Measurements from ENCODE around the gene CSMD2. TPM values are rescaled to one million over a fixed set of nuclear protein-coding genes. Genes with fewer than 3 reads are reported as not detected.
"Not testable (repeated sequence)": the region's sequence is repeated elsewhere in the genome, so short reads cannot be mapped to it uniquely, and the experiment has no call there.

The CSMD2 gene
- total RNA-seq, 2 donors from 2014 or later, result not detected

DNA sequence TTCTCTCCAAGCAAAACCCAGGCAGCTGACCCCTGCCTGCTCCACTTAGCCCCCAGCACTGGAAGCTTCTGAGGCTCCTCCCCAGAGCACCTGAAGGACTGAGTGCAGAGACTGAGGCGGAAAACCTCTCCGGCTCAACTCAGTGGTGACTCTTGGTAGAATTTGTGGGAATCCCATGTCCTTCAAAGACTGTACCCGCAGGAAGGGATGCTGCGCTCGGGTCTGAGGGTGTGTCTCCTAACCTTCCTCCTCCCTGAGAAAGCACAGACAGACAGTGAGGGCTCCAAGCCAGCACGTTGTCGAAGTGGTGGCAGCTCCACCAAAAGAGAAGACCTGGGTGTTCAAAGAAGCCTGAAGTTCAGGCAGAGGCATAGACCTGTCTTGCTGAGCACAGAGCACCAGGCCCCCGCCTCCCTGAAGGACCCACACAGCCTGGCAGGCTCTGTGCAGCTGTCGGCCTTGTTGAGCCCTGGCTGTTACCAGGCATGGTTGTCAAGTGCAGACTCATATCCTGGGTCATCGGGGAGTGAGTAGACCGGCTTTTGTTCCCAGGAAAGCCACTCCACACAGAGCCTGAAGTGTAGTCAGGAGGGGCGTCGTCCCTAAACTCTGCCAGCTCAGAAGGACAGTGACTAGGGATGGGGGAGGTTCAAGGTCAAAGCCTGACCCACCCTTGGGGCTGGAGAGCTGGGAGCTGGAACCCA lies 36.7 kb downstream of the CSMD2 start:
- H3K27ac Mint-ChIP-seq, result no peak overlapping the region
- DNase-seq (ENCODE audit: low spot score in 2 of 2) (no peak), ATAC-seq (no peak)
- peaks cover 3 to 4% of the 10 kb centered on the region in 2 donors for H3K9me3 Mint-ChIP-seq
- no peaks in the 10 kb centered on the region for H3K36me3 Mint-ChIP-seq

- no peaks in the 10 kb centered on the region for H3K36me3 Mint-ChIP-seq
- DNase-seq (ENCODE audit: low spot score in 2 of 2) (no peak), ATAC-seq (no peak)
- no peak overlapping the region for H3K27ac Mint-ChIP-seq
- peaks cover 3 to 4% of the 10 kb centered on the region in 2 donors for H3K9me3 Mint-ChIP-seq
Measured at GRCh38 chr1:34127006-34128000, 37.7 kb downstream of the CSMD2 start.

- ATAC-seq, result no peak
- H3K36me3 Mint-ChIP-seq, result no peaks in the 10 kb centered on the region
Measured at GRCh38 chr1:34126486-34126885, 38.5 kb downstream of the CSMD2 start.

DNA sequence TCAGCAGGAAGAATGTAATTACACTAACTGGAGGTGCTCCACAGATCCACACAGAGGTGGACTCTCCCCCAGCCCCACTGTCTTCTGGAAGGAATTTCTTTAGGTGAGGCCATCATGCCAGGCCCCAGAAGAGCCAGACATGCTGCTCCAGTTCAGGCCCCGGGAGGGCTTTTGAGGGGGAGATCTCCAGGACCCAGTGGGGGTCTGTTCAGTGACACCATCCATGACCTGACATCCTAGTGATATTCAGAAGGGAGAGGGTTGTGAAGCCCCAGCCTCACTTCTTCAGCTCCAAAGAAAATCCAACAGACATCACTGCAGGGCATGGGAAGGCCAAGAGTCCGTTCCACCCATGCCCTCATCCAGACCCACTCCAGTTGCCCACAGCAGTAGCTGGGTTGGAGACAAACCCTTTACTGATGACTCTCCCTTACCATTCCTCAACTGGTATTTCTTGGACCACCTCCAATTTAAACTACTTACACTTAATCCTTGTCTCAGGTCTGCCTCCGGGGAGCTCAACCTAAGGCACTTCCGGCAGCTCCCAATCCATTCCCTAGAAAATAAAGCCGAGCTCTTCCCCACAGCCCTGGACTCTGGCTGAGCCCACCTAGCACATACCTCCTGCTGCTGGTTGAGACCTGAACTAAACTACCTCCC lies 39.2 kb downstream of the CSMD2 start:
- DNase-seq (ENCODE audit: low spot score in 2 of 2) (no peak), ATAC-seq (no peak)
- H3K27ac Mint-ChIP-seq, result no peak overlapping the region
- H3K36me3 Mint-ChIP-seq, result no peaks in the 10 kb centered on the region
- peaks cover 3 to 4% of the 10 kb centered on the region in 2 donors for H3K9me3 Mint-ChIP-seq

More at GRCh38 chr1:34126486-34126885, 38.5 kb downstream of the CSMD2 start:
- DNase-seq (ENCODE audit: low spot score in 2 of 2), result no peak
- no peak overlapping the region for H3K27ac Mint-ChIP-seq
- H3K9me3 Mint-ChIP-seq, result peaks cover 3 to 4% of the 10 kb centered on the region in 2 donors

DNA sequence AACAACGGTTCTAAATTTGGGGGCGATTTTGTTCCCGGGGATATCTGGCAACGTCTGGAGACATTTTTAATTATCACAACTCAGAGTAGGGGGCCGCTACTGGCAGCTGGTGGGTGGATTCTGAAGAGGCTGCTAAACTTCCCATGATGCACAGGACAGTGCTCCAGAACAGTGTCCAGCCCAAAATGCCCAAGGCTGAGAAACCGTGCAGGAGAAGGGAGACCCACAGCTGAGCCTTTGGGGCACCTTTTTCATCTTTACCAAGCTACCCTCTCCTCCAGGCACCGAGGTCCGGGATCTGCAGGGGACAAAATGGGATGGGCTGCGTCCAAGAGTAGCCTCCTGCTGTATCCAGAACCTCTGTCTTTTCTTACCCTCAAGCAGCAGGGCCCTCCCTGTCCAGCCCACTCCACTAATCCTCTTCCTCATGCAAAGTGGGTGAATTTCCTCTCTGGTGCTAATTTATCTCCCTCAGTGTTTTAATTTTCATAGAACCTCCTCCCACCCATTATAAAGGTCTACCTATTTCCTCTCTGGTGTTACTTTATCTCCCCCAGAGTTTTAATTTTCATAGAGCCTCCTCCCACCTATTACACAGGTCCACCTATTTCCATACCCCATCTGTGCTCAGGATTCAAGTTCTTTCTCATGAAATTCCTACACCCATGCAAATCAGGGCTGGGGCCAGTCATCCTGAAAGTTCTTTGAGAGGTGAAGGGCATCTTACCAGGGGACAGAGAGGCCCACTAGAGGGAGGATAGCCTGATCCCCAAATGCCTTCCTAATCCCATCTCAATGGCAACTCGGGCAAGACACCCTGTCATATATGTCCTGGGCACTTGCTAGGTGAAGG lies 42.7 kb downstream of the CSMD2 start:
- no peaks in the 10 kb centered on the region for H3K36me3 Mint-ChIP-seq
- peaks cover 4 to 5% of the 10 kb centered on the region in 2 donors for H3K9me3 Mint-ChIP-seq
- no peak overlapping the region for H3K27ac Mint-ChIP-seq
- DNase-seq (ENCODE audit: low spot score in 2 of 2) (no peak), ATAC-seq (no peak)

GRCh38 chr1:34115233-34115632 lies 49.8 kb downstream of the CSMD2 start:
- no peak overlapping the region for H3K27ac Mint-ChIP-seq
- peaks cover 12 to 30% of the 10 kb centered on the region in 2 donors for H3K9me3 Mint-ChIP-seq
- ATAC-seq, result no peak
- no peak for DNase-seq (ENCODE audit: low spot score in 2 of 2)
- H3K36me3 Mint-ChIP-seq, result peaks cover 0 to 7% of the 10 kb centered on the region in 2 donors

- ATAC-seq (no peak), DNase-seq (ENCODE audit: low spot score in 2 of 2) (no peak)
- peaks cover 0 to 7% of the 10 kb centered on the region in 2 donors for H3K36me3 Mint-ChIP-seq
- H3K9me3 Mint-ChIP-seq, result peaks cover 12 to 30% of the 10 kb centered on the region in 2 donors
- H3K27ac Mint-ChIP-seq, result no peak overlapping the region
Measured at GRCh38 chr1:34113887-34114286, 51.1 kb downstream of the CSMD2 start.

DNA sequence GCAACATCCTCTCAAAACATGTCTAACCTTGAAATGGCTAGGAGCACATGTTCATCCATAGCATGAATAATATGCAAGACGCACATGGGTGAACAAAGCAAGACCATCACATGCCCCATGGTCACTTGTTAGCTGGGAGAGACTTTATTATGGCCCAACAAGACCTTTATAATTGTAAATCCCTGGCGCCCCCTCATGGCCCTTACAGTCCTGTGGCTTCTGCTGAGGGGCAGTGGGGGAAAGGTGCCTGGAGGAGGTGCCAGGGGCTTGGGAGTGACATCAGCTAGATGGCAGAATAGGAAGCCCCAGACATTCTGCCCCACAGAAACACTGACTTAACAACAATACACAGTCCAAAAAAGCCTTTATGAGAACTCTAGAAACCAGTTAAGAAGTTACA lies 51.7 kb downstream of the CSMD2 start:
- Mint-ChIP-seq H3K27ac (no peak overlapping the region), H3K36me3 (peaks cover 0 to 7% of the 10 kb centered on the region in 2 donors), H3K9me3 (peaks cover 12 to 30% of the 10 kb centered on the region in 2 donors)
- DNase-seq (ENCODE audit: low spot score in 2 of 2) (no peak), ATAC-seq (no peak)

GRCh38 chr1:34108711-34109110 lies 56.3 kb downstream of the CSMD2 start:
- Mint-ChIP-seq H3K27ac (no peak overlapping the region), H3K36me3 (peaks cover 0 to 3% of the 10 kb centered on the region in 2 donors), H3K9me3 (peaks cover 0 to 8% of the 10 kb centered on the region in 2 donors)
- no peak for DNase-seq (ENCODE audit: low spot score in 2 of 2)
- no peak for ATAC-seq

GRCh38 chr1:34108269-34108668 lies 56.8 kb downstream of the CSMD2 start:
- no peak overlapping the region for H3K27ac Mint-ChIP-seq
- ATAC-seq (no peak), DNase-seq (ENCODE audit: low spot score in 2 of 2) (no peak)
- no peaks in the 10 kb centered on the region for H3K36me3 Mint-ChIP-seq
- peaks cover 0 to 5% of the 10 kb centered on the region in 2 donors for H3K9me3 Mint-ChIP-seq

DNA sequence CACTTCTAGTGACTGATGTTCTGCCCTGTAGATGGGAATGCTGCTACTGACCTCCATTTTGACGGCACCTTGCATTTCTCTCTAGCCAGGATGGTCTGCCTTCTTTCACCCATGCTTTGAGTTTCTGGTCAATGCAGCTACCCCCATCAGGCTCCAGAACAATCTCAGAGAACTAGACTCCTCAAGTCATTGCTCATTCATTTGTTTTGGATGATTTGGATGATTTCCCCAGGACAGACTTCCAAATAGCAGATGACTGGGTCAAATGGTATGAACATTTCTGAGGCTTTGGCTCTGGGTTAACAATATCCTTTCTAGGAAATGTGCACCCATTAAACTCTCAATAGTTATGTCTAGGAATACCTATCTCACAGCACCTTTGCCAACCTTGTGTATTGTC lies 63.9 kb downstream of the CSMD2 start:
- no peaks in the 10 kb centered on the region for H3K36me3 Mint-ChIP-seq
- no peaks in the 10 kb centered on the region for H3K9me3 Mint-ChIP-seq
- DNase-seq (ENCODE audit: low spot score in 2 of 2) (no peak), ATAC-seq (no peak)
- H3K27ac Mint-ChIP-seq, result no peak overlapping the region

DNA sequence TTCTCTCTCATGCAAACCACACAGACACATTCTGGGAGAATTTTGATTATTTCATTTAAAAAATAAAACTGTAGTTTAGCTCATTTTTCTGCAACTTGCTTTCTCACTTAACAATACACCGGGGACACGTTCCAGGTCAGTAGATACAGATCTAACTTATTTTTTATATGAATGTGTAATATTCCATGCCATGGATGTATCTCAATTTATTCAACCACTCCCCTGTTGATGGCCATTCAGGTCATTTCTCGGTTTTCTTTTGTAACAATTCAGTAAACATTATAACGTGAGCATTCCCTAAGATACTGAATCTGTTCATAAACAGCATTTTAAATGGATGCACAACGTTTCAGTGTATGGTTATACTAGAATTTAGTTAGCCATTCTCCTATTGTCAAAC lies 64.7 kb downstream of the CSMD2 start:
- H3K9me3 Mint-ChIP-seq, result no peaks in the 10 kb centered on the region
- no peak overlapping the region for H3K27ac Mint-ChIP-seq
- no peak for ATAC-seq
- no peaks in the 10 kb centered on the region for H3K36me3 Mint-ChIP-seq
- DNase-seq (ENCODE audit: low spot score in 2 of 2), result no peak

DNA sequence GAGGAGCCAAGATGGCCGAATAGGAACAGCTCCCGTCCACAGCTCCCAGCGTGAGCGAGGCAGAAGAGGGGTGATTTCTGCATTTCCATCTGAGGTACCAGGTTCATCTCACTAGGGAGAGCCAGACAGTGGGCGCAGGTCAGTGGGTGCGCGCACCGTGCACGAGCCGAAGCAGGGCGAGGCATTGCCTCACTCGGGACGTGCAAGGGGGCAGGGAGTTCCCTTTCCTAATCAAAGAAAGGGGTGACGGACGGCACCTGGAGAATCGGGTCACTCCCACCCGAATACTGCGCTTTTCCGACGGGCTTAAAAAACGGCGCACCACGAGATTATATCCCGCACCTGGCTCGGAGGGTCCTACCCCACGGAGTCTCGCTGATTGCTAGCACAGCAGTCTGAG lies 72.6 kb downstream of the CSMD2 start:
- not testable (repeated sequence) for DNase-seq (ENCODE audit: low spot score in 2 of 2); ATAC-seq; H3K36me3 Mint-ChIP-seq; H3K27ac Mint-ChIP-seq
- peaks cover 8 to 16% of the 10 kb centered on the region in 2 donors for H3K9me3 Mint-ChIP-seq

GRCh38 chr1:34089731-34090130 lies 75.3 kb downstream of the CSMD2 start:
- Mint-ChIP-seq H3K27ac (no peak overlapping the region), H3K9me3 (peaks cover 8 to 16% of the 10 kb centered on the region in 2 donors)
- no peak for ATAC-seq

DNA sequence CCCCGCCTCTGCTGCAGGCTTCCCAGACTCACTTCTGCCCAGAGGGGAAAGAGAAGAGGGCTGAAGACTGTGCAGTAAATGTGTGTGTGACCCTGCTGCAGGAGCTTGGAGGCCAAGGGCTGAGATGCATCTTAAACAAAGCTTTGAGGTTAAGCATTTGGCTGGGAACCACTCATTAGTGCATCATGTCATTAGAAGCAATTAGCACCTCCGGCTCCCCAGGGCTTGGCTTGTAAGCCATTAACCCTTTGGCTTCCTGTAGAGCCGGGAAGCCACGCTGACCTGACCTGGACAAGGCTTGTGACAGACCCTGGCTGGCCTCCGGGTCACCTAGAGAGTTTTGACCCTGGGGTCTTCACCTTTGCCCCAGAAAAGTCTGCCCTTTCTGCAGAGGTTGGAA lies 77.0 kb downstream of the CSMD2 start:
- peaks cover 0 to 10% of the 10 kb centered on the region in 2 donors for H3K36me3 Mint-ChIP-seq
- ATAC-seq (no peak), DNase-seq (ENCODE audit: low spot score in 2 of 2) (no peak)

More at GRCh38 chr1:34089731-34090130, 75.3 kb downstream of the CSMD2 start:
- DNase-seq (ENCODE audit: low spot score in 2 of 2), result no peak
- no peaks in the 10 kb centered on the region for H3K36me3 Mint-ChIP-seq

GRCh38 chr1:34086561-34086960 lies 78.5 kb downstream of the CSMD2 start:
- DNase-seq (ENCODE audit: low spot score in 2 of 2) (no peak), ATAC-seq (no peak)
- Mint-ChIP-seq H3K9me3 (peaks cover 15 to 16% of the 10 kb centered on the region in 2 donors), H3K27ac (no peak overlapping the region), H3K36me3 (peaks cover 0 to 10% of the 10 kb centered on the region in 2 donors)

More for the DNA sequence above, 77.0 kb downstream of the CSMD2 start:
- H3K9me3 Mint-ChIP-seq, result peaks cover 13 to 16% of the 10 kb centered on the region in 2 donors
- no peak overlapping the region for H3K27ac Mint-ChIP-seq

Data from activated naive CD4-positive, alpha-beta T cell treated with anti-CD3 and anti-CD28 coated beads, Interleukin-2, amount 50 U/mL, for 72 hours (primary cell).